Thymus (tissue), 11 donors: ENCODE data around the gene RNASET2. TPM values are rescaled to one million over a fixed set of nuclear protein-coding genes. Genes with fewer than 3 reads are reported as not detected.
A peak's percentile ranks its signal among the peaks of the same experiment; 100 is the strongest.
"Not testable (repeated sequence)": the region's sequence is repeated elsewhere in the genome, so short reads cannot be mapped to it uniquely, and the experiment has no call there.

Experiments
- DNase-seq, 9 donors: peaks; one replicate each; pipeline ENCODE4 v3.0.0-alpha.2; 2013; ENCODE audit warnings: low spot score in 9 of 9, low read depth in 6 of 9, missing footprints in 1 of 9
- H3K27ac ChIP-seq, 2 donors: one replicate each; pipeline ENCODE4 v1.5.1; 2013; ENCODE audit warnings: control low read depth in 1 of 2, low read depth in 1 of 2, low read length in 1 of 2, mild to moderate bottlenecking in 1 of 2, moderate library complexity in 1 of 2
- H3K27me3 ChIP-seq, 2 donors: one replicate each; pipeline ENCODE4 v1.5.1; 2013; ENCODE audit warnings: low read length in 1 of 2; ENCODE audit not compliant: control insufficient read depth in 2 of 2, insufficient read depth in 1 of 2
- H3K36me3 ChIP-seq, 2 donors: one replicate each; pipeline ENCODE4 v1.5.1; 2013; ENCODE audit warnings: low read length in 1 of 2, mild to moderate bottlenecking in 1 of 2, moderate library complexity in 1 of 2; ENCODE audit not compliant: control insufficient read depth in 2 of 2, insufficient read depth in 2 of 2
- H3K4me1 ChIP-seq, 2 donors: one replicate each; pipeline ENCODE4 v1.5.1; 2013; ENCODE audit warnings: low read length in 2 of 2; ENCODE audit not compliant: control insufficient read depth in 2 of 2, insufficient read depth in 2 of 2
- H3K4me3 ChIP-seq, 2 donors: one replicate each; pipeline ENCODE4 v1.5.1; 2013; ENCODE audit warnings: low read length in 2 of 2, control low read depth in 1 of 2, mild to moderate bottlenecking in 1 of 2
- H3K9me3 ChIP-seq, 2 donors: one replicate each; pipeline ENCODE4 v1.5.1; 2013; ENCODE audit warnings: low read length in 1 of 2, mild to moderate bottlenecking in 1 of 2; ENCODE audit not compliant: control insufficient read depth in 2 of 2, insufficient read depth in 1 of 2
- WGBS: extraction: QIAGEN DNeasy Blood & Tissue Kit; methylation state at CpG from one replicate; pipeline ENCODE4 v1.1.7; 2013; 5-methylcytosine and 5-hydroxymethylcytosine counted together
- polyA plus RNA-seq: library from polyadenylated mRNA; stranded (reverse); fragments of 200-250 nt; gene quantifications from one replicate; pipeline ENCODE4 v1.2.3, GENCODE V29; 2013
- total RNA-seq: library from RNA; stranded (reverse); fragments of 120-200 nt; gene quantifications from one replicate; pipeline ENCODE4 v1.2.4, GENCODE V29; 2013
- donor health status: healthy.

RNASET2 gene
- total and polyA plus RNA-seq, 2 donors: 72.2 to 151 TPM

DNA sequence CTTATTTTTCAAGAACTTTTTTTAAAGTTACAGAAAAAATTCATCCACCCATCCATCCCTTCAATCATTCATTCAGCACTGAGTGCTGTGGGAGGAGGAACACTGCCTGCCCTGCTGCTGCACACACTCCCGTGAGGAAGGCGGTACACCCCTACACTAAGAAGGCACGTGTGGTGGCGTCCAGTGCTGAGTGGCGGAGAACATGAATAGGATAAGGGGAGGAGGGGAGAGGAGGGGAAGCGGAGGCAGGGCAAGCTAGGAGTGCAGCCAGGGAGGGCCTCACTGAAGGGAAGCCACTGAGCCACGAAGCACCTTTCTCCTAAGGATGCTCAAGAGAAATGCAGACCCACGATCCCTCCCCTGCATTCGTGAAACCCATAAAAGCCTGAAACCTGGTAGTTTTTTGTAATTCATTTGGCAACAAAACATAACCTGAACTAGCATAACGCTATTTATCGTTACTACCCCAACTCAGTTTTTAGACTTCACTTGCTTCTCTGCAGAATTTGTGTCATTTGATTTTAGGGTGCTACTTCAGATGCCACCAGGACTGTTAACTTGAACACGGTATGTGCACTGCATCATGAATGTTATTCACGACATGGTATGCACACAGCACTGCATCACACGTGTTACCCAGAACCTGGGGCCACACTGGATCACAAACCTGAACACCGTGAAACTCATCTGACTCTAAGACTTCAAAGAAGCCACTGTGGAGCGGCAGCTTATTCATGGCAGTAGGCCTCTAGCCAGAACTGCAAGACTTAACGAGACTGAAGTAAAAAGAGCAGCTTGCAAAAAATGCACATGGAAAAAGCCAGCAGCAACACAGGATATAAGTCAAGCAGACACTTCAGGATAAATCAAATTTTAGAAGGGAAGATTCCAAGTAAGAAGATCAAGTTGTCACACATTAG, 3.5 kb downstream of the RNASET2 start:
- no peak overlapping the region for H3K4me3 ChIP-seq
- peaks cover 22 to 69% of the 10 kb centered on the region in 2 donors for H3K4me1 ChIP-seq
- H3K27me3 ChIP-seq: peaks cover 0 to 2% of the 10 kb centered on the region in 2 donors
- 89% methylated on average over 17 of the region's 17 CpGs for WGBS
- H3K36me3 ChIP-seq: peaks cover 3 to 24% of the 10 kb centered on the region in 2 donors
- peak in 1 of 9 donors; percentile 61 for DNase-seq
- H3K27ac ChIP-seq: peak overlapping the region; percentile 0 to 60
- no peaks in the 10 kb centered on the region for H3K9me3 ChIP-seq

DNA sequence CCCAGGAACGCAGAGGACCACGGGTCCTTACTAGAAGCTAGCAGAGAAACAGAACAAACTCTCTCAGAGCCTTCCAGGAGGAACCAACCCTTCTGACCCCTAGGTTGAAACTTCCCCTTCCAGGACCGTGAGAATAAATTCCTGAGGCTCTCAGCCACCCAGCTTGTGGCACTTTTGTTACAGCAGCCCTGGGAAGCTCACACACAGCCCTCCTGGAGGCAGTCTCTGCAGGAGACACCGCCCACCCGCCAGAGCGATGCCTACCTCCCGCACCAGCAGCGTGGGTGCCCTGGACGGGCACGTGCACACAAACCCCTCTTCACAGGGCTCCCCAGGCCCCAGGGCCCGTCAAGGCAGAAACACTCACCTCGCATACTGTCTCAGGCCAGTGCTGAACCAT, 4.2 kb downstream of the RNASET2 start:
- Histone ChIP-seq H3K9me3 (no peaks in the 10 kb centered on the region), H3K4me1 (peaks cover 16 to 62% of the 10 kb centered on the region in 2 donors), H3K27me3 (peaks cover 0 to 2% of the 10 kb centered on the region in 2 donors), H3K36me3 (peaks cover 7 to 30% of the 10 kb centered on the region in 2 donors), H3K4me3 (no peak overlapping the region), H3K27ac (peak overlapping the region in 1 of 2 donors; percentile 46)
- 95% methylated on average over 12 of the region's 12 CpGs for WGBS
- DNase-seq: no peak

GRCh38 chr6:166951670-166952060, 4.7 kb downstream of the RNASET2 start:
- peak overlapping the region in 1 of 2 donors; percentile 73 for H3K27ac ChIP-seq
- peaks cover 7 to 34% of the 10 kb centered on the region in 2 donors for H3K36me3 ChIP-seq
- H3K4me1 ChIP-seq: peaks cover 16 to 58% of the 10 kb centered on the region in 2 donors
- no peaks in the 10 kb centered on the region for H3K9me3 ChIP-seq
- no peak overlapping the region for H3K4me3 ChIP-seq
- DNase-seq: no peak
- H3K27me3 ChIP-seq: peaks cover 0 to 2% of the 10 kb centered on the region in 2 donors
- 91% methylated on average over 3 of the region's 3 CpGs for WGBS

DNA sequence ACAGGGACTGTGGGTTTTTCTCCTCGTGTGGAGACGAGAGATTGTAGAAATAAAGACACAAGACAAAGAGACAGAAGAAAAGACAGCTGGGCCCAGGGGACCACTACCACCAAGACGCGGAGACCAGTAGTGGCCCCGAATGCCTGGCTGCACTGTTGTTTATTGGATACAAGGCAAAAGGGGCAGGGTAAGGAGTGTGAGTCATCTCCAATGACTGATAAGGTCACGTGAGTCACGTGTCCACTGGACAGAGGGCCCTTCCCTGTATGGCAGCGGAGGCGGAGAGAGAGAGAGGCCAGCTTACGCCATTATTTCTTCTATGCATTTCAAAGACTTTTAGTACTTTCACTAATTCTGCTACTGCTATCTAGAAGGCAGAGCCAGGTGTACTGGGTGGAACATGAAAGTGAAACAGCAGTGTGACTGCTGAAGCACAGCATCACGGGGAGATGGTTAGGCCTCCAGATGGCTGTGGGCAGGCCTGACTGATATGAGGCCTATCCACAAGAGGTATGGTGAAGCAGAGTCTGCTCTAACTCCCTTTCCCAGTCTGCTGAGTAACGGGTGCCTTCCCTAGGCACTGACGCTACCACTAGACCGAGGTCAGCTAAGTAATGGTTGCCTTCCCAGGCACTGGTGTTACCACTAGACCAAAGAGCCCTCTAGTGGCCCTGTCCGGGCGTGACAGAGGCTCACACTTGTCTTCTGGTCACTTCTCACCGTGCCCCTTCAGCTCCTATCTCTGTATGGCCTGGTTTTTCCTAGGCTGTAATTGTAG, 5.3 kb downstream of the RNASET2 start:
- DNase-seq: peak in 4 of 9 donors; percentile 47 to 84 (median 65)
- 67% methylated on average over 17 of the region's 17 CpGs for WGBS
- H3K9me3 ChIP-seq, H3K4me3 ChIP-seq, H3K27me3 ChIP-seq: not testable (repeated sequence)
- H3K4me1 ChIP-seq: peaks cover 16 to 57% of the 10 kb centered on the region in 2 donors
- peak overlapping the region; percentile 68 to 73 for H3K27ac ChIP-seq
- peaks cover 10 to 39% of the 10 kb centered on the region in 2 donors for H3K36me3 ChIP-seq

- peak in 1 of 9 donors; percentile 29 for DNase-seq
- H3K36me3 ChIP-seq: peaks cover 15 to 43% of the 10 kb centered on the region in 2 donors
- WGBS: 96% methylated on average over 10 of the region's 10 CpGs
- peak overlapping the region; percentile 68 to 73 for H3K27ac ChIP-seq
- H3K27me3 ChIP-seq: peaks cover 0 to 1% of the 10 kb centered on the region in 2 donors
- no peak overlapping the region for H3K4me3 ChIP-seq
- H3K9me3 ChIP-seq: no peaks in the 10 kb centered on the region
- peaks cover 14 to 56% of the 10 kb centered on the region in 2 donors for H3K4me1 ChIP-seq
These were observed 5.9 kb downstream of the RNASET2 start for GRCh38 chr6:166950443-166950821.

DNA sequence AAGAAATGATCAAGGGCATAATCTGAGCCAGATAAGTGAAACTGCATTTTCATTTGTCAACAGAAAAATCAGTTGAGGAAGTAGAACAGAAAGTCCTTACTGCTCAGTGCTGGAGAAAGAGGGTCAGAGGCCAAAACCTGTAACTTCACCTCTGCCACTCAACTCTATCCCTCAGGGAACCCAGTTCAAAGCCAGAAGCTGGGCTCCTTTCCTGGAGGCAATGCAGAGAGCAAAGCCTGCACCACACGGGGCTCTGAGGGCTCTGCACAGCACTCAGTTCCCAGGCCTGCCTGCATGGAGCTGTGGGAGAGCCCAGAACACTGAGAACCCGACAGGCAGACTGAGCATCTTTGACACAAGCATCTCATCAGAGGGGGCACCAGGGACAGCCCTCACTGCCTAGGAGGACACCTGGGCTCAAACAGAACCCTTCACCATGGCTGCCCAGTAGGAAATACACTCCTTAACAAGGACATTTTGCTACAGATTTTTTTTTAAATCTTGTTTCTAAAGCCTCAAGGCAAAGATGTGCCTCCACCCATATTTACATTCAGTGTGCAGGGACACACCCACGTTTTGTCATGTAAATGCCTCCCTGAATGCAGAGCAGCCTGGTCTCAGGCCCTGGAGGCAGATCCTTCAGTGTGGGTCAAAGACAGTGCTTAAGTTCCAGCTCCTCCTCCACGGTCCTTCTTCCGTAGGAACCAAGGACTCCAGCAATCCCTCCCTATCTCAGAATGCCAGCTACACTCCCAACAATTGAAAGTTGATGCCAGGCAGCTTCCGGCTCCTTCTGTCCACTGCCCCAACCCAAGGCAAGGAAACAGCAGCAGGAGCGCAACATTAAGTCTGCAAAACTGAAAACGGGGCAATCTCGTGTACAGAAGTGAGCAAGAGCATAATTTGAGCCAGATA, 6.6 kb downstream of the RNASET2 start:
- H3K36me3 ChIP-seq: peaks cover 15 to 43% of the 10 kb centered on the region in 2 donors
- no peak overlapping the region for H3K4me3 ChIP-seq
- peak overlapping the region; percentile 0 to 73 for H3K27ac ChIP-seq
- 93% methylated on average over 9 of the region's 9 CpGs for WGBS
- H3K27me3 ChIP-seq: no peaks in the 10 kb centered on the region
- H3K9me3 ChIP-seq: no peaks in the 10 kb centered on the region
- peaks cover 9 to 53% of the 10 kb centered on the region in 2 donors for H3K4me1 ChIP-seq
- DNase-seq: no peak

DNA sequence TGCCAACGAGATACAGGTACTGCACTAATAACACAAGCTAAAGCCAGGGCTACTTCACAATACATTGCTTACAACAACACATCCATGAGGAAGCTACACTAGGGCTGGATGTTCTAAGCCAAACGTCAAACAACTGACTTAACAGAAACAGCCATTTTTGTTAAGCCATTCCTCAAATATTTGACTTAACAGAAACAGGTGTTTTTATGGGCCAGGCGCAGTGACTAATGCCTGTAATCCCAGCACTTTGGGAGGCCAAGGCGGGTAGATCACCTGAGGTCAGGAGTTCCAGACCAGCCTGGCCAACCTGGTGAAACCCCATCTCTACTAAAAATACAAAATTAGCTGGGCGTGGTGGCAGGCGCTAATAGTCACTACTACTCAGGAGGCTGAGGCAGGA, 7.6 kb downstream of the RNASET2 start:
- H3K4me3 ChIP-seq, H3K9me3 ChIP-seq, DNase-seq, H3K27ac ChIP-seq, H3K27me3 ChIP-seq: not testable (repeated sequence)
- H3K4me1 ChIP-seq: peaks cover 3 to 42% of the 10 kb centered on the region in 2 donors
- 98% methylated on average over 6 of the region's 6 CpGs for WGBS
- peaks cover 15 to 43% of the 10 kb centered on the region in 2 donors for H3K36me3 ChIP-seq

GRCh38 chr6:166947251-166947650, 9.1 kb downstream of the RNASET2 start:
- DNase-seq: no peak
- Histone ChIP-seq H3K36me3 (peaks cover 15 to 48% of the 10 kb centered on the region in 2 donors), H3K27me3 (no peaks in the 10 kb centered on the region), H3K4me3 (no peak overlapping the region), H3K27ac (no peak overlapping the region), H3K4me1 (peaks cover 3 to 28% of the 10 kb centered on the region in 2 donors), H3K9me3 (no peaks in the 10 kb centered on the region)
- WGBS: 98% methylated on average over 5 of the region's 5 CpGs
